Cardiac septum (tissue), 1 donor: Measurements from ENCODE around the gene TRAPPC11. TPM values are rescaled to one million over a fixed set of nuclear protein-coding genes. Genes with fewer than 3 reads are reported as not detected.

Source experiments
- DNase-seq: peaks from one replicate; pipeline ENCODE4 v3.0.0-alpha.2; 2020; ENCODE audit warnings: low spot score
- intact Hi-C: fragments of 100-400 bp; cut with DNase I; formaldehyde crosslinking; loops from one replicate; pipeline ENCODE4 v1.14.0; 2022
- total RNA-seq: library from RNA; stranded (reverse); fragmentation: NEBNext Ultra II Directional; extraction: Animal tissue kit (Norgen Biotek cat#: 25700); gene quantifications from one replicate; pipeline ENCODE4 v1.2.1, GENCODE V29; 2021
- donor health status: DM: no; HTN: no; CAD: no.

TRAPPC11 gene
- total RNA-seq, 1 donor from 2014 or later: 21.3 TPM

DNA sequence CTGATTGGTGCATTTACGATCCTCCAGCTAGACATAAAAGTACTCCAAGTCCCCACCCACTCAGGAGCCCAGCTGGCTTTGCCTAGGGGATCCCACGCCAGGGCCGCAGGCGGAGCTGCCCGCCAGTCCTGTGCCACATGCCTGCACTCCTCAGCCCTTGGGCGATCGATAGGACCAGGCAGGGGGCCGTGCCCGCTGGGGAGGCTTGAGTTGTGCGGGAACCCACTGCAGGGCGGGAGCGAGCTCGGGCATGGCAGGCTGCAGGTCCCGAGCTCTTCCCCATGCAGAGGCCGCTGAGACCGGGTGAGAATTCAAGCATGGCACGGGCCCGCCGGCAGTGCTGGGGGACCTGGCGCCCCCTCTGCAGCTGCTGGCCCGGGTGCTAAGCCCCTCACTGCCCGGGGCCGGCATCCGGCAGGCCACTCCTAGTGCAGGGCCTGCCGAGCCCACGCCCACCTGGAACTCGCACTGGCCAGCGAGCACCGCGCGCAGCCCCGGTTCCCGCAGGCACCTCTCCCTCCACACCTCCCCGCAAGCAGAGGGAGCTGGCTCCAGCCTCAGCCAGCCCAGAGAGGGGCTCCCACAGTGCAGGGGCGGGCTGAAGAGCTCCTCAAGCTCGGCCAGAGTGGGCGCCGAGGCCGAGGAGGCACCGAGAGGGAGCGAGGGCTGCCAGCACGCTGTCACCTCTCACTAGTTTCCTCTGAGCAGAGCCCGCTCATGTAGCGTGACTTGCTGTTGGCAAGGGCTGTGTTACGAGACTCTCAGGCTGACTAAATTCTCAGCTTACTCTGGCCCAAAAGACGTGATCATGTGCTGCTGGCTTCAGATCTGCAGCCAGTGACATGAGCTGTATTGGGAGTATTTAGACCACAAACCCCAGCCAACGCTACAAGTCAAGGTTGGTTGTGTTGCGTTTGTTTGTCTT lies 87.5 kb downstream of the TRAPPC11 start:
- no peak for DNase-seq

GRCh38 chr4:183747380-183747779 lies 88.3 kb downstream of the TRAPPC11 start:
- intact Hi-C loops: no loop called here
- DNase-seq: no peak

More for the DNA sequence above, 87.5 kb downstream of the TRAPPC11 start:
- intact Hi-C loops: no loop called here

DNA sequence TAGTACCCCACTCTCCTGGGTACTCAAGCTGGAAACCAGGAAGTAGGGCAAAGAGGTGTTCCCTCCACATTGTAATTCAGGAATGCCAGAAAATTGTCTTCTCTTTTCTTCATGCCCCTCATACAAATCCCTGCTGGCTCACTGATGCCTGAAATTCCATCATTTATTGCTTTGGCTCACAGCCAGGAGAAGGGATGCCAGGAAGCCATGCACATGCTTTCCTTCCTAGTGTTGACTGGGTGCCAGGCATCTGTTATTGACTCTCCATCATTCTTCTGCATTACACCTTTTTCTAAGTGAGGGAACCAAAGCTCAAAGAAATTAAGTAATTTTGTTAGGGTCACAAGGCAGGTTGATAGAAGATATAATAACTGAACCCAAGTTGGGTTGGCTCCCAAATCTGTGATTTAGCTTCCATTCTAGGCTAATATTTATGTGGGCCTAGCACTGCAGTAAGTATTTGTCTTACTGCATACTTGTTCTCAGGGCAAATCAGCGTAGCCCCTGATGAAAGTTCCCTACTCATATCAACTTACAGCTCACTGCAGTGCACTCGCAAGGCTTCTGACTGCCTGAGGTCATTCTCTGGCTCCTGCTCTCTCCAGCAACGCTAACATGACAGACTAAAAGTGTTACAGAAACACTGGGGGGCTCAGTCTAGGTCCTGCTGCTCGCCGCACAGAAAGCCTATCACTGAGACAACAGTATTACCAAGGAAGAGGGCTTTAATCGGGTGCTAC lies 89.0 kb downstream of the TRAPPC11 start:
- DNase-seq: no peak
- intact Hi-C loops: no loop called here

DNA sequence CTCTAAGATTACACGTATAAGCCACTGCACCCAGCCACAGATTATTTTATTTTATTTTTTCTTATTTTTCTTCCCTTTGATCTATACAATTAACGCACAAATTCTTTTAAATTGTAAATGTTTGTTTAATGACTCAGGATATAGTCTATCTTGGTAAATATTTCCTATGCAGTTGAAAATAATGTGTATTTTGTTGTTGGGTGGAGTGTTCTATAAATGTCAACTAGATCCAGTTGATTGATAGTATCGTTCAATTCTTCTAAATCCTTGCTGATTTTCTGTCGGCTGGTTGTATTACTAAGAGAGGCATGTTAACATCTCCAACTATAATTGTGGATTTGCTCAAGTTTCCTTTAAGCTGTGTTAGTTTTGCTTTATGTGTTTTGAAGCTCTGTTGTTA lies 92.0 kb downstream of the TRAPPC11 start:
- intact Hi-C loops: no loop called here
- DNase-seq: no peak

- intact Hi-C loops: no loop called here
- DNase-seq: no peak
These were observed 96.5 kb downstream of the TRAPPC11 start for GRCh38 chr4:183755596-183755995.

DNA sequence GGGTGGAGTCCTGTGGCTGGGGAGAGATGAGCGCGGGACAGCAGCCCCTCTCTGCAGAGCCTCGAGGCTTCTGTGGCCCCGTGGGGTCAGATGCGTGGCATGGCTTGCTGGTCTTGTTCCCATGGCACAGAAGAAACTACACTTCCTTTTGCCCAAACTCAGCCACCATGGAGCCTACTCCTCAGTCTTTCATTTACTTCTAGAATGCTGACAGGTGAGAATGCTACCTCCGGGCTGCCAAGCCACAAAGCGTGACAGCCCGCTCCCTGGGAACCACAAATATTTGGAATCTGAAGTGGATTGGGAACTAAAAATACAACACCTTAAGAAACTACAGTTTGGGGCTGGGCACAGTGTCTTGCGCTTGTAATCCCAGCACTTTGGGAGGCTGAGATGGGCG lies 98.0 kb downstream of the TRAPPC11 start:
- intact Hi-C loops: no loop called here
- DNase-seq: no peak

GRCh38 chr4:183758061-183758757 lies 99.1 kb downstream of the TRAPPC11 start:
- no peak for DNase-seq
- intact Hi-C loops: no loop called here

DNA sequence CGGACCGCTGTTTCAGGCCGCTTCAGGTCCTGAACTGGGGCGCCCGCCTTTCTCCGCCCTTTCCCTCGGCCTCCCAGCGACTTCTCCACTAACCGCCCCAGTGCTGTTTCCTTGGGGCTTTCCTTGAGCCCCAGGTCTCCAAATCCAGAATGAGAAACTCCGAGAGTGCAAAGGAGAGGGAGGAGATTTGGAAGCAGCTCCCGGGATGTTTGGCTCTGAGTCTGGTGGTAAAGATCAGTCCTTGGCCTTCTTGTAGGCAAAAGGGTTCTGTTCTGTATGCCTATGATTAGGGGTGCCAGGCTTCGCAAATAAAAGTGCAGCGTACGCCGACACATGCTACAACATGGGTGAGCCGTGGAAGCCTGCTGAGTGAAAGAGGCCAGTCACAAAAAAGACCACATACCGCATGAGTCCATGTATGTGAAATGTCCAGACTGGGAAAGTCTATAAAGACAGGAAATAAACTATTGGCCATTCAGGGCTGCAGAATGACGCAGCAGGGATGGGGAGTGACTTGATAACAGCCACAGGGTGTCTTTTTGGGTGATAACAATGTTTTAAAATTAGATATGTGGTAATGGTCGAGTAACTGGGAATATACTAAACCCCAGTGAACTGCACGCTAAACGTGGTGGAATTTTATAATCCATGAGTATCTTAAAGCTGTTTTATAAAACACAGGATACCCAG lies 99.8 kb downstream of the TRAPPC11 start:
- no peak for DNase-seq
- intact Hi-C loops: no loop called here

DNA sequence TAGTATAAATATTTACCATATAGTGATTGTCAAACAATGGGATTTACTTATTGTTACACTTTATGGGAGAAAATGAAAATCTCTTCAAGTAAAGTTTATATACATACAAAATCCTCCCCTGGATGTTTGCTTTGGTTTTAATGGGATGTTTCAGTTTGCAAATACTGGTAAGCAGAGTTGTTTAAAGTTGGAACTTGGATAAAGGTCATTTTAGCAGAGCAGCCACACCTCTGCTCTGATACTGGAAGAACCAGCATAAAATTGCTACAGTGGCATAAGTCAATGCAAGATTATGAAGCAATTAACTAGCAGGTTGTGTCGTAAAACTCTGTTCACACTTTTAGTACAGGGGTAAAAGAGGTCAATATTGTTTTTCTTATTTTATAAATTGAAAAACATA lies 101.2 kb downstream of the TRAPPC11 start:
- intact Hi-C loops: no loop called here

More for the DNA sequence above, 101.2 kb downstream of the TRAPPC11 start:
- no peak for DNase-seq

Other genes starting within 250 kb of the TRAPPC11 start
- 9.5 TPM for gene CDKN2AIP, start 214.7 kb upstream of the TRAPPC11 start, total RNA-seq
- gene ING2, start 154.2 kb upstream of the TRAPPC11 start, total RNA-seq: 6.2 TPM
- gene RWDD4, start 108 bp upstream of the TRAPPC11 start, total RNA-seq: 17.5 TPM
- gene STOX2, start 246.0 kb downstream of the TRAPPC11 start, total RNA-seq: 9.4 TPM